ENCODE measurements around the gene MIX23.

The MIX23 gene

DNA sequence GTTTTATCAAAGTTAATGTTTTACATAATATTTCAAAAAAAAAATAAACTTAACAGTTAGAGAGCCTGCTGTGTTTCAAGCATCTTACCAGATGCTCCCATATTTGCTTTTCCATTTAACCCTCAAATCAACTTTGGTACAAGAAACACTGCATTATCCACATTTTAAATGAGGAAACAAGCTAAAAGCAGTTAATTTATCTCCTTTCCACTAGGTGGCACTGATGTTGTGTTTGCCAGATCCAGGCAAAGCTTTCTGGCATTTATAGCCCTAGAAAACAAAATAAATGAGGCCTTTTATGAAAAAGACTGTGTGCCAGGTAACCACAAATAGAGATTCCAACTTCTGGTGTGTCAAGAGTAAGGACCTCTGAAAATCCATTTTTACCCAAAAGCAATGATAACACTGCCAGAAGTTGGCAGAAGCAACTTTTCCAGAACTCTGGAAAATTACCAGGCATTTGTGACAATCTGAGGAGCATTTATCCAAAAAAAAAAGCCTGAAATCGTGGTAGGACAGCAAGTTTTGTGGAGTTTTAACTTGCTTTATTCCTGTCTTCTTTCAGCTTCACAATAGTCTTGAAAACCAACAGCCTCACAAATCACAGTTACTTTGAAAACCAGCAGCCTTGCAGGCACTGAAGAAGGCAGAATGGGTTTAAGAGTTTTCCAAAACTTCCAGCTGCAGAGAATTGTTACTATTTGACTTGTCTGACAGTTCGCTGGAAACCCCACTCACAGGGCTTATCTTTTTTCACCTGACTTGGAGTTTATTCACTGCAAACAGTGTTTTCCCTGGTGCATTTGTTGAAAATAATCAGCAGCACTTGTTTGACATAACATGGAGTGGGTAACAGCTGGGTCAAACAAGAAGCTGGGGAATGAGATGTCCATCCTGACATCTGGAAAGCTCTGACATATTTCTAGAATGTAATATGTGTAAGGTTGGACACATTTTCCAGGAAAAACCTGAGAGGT, 10.1 kb upstream of the MIX23 start:
- peak; percentile 30 for DNase-seq (ENCODE audit: low read depth)

DNA sequence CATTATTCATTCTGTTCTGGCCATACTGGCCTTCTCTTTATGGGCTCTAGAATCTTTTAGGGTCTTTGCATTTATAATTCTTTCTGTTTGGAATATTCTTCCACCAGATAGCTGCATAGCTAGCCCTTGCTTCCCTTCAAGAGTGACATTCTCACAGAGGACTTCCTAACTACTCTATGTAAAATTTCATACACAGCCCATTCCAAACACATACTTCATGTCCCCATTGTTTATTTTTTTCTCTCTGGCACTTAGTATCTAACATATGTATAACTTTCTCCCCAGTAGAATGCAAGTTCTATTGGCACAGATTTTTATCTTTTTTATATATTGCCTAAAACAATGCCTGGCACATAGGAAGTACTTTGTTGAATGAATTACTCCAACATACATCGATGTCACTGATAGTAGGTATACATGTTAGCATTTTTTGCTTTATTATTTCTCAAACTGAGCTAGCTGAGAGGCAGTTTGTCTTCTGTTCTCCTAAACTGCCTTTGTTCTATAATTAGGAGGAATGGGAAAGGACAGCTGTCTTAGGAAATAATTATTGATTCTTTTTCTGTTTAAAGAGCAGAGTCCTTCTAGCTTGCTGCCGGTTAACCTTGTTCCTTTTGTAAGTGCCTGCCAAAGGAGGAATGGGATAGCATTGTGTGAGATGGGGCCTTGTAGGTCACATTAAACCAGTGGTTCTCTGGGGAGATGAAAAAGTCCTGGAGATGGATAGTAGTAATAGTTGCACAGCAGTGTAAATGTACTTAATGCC, 8.8 kb upstream of the MIX23 start:
- DNase-seq (ENCODE audit: low read depth): no peak

DNA sequence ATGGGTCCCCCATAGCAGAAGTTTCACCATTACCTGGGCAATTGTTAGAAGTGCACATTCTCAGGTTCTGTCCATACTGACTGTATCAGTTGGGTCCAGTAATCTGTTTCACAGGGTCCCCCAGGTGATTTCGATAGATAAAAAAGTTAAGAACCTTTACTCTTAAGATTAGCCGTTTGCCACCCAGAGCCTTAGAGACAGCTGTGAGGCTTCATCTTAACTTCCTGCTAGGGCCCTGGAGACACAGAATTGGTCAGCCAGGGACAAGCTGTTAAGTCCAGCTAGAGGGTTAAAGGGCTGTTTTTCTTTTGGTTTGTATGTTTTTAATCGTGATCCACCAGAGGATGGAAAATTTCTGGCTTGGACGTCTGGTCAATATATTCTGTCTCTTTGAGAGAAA, 7.6 kb upstream of the MIX23 start:
- no peak for DNase-seq (ENCODE audit: low read depth)

DNA sequence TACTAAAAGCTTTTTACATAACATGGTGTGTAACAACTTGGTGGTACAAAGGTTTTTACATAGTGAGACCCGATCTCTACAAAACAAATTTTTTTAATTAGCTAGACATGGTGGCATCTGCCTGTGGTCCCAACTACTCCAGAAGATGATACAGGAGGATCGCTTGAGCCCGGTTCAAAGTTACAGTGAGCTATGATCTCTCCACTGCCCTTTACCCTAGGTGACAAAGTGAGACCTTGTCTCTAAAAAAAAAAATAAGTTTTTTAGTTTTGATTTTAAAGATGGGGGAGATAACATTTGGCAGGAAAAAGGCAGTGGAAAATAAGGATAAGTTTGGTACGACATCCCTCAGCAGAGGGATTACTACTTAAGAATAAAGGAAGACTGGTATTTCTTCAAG, 6.9 kb upstream of the MIX23 start:
- no peak for DNase-seq (ENCODE audit: low read depth)

DNA sequence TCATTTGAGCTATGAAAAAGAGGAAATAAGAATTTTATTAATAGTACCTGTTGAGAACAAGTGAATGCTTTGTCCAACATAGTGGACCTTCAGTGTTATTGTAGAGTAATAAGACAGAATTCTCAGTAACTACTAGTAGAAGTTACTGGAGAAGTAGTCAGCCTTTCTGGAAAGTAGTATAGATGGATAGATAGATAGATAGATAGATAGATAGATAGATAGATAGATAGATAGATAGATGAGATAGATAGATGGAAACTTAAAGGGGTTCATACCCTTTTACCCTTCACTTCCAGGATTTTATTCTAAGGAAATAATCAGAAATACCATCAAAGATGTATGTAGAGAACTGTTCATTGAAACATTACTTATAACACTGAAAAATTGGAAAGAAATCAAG, 6.2 kb upstream of the MIX23 start:
- DNase-seq (ENCODE audit: low read depth): no peak

DNA sequence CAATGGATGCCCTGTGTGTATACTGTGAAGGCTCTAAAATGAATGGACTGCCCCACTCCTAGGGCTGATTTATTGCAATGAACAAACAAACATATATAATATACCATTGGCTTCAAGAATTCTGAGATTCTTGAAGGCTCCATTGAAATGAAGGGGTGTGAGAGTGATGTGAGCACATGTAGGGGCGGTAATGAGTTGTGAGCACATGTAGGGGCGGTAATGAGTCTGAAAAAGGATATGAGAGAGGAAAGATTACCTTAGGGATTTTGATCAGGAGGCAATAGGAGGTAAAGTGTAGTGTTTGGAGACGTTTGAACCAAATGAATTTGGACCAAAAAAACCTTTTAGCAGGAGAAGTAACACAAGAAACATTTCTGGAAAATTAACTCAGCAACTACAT, 4.7 kb upstream of the MIX23 start:
- DNase-seq (ENCODE audit: low read depth): no peak

DNA sequence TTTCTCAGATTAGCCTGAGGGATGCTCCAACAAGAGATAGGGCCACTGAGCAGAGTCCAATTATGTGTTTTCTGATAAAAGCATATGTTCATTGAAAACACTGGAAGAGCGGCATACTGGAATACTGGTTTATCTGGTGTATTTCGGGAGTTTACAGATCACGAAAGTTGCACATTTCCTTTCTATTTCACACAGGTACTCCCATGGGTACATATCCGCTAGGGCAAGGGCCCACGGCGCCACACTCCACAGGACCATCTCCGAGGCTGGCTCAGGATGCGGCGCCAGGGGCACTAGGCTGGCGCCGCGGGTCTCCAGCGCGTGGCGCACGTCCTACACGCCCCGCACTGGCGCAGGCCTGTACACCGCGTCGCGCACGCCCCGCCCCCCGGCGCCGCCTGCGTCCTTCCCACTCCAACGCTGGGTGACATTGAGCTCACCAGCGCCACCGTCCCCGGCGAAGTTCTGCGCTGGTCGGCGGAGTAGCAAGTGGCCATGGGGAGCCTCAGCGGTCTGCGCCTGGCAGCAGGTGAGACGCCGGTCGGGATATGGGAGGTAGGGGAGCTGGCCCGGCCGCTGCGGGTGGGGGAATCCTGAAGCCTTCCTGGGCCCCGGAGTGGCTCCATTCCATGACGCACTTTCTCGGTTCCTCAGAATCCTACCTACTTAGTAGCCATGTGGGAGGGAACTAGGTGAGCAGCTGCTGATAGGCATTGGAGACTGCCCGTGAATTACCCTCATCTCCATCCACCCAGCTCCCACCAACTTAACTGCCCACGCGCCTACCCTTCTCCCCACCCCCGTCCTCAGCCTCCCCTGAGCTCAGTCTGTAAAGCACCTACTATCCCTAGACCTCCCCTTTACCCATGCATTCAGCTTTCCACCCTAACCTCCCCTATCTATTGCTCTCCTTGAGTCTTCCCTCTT, 1.0 kb upstream of the MIX23 start, which contains the start of gene FAM162A:
Gene FAM162A, plus strand, starts transcription at position 412 of the 927 bp plus-strand sequence. Its CDS starts 84 bp downstream, at position 496.
- DNase-seq (ENCODE audit: low read depth): peak; percentile 76

DNA sequence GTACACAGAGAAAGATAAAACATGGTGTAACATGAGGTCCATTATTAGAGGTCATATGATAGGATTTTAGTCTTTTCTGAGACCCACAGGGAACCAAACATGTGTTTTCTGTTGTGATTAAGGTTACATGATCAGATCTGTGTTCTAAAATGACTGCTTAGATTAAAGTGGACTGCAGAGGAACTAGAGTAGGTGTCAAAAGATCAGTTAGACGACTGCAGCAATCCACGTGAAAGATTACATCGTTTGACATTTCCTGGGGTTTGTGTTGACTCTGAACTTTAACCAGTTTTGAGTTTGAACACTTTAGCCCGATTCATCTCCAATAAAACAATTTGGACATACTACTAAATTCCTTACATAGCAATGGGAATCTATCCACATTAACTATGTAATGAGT, 5.1 kb downstream of the MIX23 start:
- DNase-seq (ENCODE audit: low read depth): no peak

DNA sequence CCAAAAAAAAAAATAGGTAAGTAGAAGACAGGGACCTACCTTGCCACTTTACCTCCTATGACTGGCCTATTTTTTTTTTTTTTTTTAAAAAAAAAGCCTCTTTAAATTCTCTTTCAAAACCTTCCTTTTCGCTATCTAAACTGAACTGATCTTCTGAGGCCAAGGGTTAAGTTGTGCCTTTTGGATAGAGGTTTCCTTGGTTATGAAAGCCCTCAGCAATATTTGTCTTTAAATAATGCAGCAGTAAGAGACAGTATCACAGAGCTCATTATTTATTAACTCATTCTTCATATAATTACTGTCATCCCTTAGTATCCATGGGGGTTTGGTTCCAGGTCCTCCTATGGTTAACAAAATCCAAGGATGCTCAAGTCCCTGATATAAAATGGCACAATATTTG, 9.0 kb downstream of the MIX23 start:
- DNase-seq (ENCODE audit: low read depth): no peak

DNA sequence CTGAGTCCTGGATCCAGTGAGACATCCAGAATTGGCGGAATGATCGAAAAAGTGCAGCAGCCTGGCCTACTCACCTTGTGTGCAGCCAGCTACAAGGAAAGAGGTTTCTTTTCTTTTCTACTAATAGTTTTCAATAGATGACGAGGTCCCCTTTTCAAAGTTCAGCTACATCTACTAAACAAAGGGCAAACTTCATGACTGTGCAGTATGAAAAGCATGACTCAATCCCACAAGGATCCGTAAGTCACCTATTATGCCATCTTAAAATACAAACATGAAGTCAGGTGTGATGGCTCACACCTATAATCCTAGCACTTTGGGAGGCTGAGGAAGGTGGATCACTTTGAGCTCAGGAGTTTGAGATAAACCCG, 16.7 kb downstream of the MIX23 start:
- DNase-seq (ENCODE audit: low read depth): no peak

DNA sequence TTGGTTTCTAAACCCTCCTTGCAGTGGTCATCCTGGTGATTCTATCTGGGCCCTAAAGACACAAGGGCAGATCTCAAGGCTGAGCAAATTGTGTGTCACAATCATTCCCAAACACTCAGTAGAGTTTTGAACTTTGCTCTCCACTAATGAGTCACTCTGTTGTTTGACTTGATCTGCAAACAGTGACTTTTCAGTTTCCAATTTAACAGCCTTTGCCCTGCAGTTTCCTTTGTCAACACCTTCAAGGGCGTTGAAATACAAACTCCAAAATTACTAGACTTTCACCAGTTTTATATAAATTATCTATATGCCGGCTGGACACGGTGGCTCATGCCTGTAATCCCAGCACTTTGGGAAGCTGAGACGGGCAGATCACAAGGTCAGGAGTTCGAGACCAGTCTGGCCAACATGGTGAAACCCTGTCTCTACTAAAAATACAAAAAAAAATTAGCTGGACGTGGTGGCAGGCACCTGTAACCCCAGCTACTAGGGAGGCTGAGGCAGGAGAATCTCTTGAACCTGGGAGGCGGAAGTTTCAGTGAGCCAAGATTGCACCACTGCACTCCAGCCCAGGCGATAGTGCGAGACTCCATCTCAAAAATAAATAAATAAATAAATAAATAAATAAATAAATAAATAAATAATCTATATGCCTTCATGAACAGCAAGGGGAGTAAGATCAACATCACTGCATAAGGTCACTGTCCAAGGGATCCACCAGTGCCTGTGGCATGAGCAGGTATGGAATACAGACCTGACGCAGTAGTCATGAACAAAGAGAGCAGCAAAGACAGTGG, 17.3 kb downstream of the MIX23 start:
- peak; percentile 59 for DNase-seq (ENCODE audit: low read depth)

DNA sequence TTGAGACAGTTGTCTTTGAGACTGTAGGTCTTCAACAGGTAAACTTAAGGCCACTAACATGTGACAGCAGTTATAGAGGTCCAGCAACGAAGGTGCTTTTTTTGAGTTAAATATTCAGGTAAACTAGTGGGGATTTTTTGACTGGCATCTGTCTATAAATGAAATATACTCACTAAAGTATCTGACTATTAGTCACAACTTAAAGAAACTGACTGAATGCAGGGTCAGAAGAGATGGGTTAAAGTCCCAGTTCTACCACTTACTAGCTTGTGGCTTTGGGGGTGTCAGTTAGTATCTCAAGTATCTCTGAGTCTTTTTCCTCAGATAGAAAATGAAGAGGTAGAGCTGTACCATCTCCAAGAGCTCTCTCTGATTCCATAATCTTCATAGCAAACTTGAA, 18.0 kb downstream of the MIX23 start:
- no peak for DNase-seq (ENCODE audit: low read depth)

DNA sequence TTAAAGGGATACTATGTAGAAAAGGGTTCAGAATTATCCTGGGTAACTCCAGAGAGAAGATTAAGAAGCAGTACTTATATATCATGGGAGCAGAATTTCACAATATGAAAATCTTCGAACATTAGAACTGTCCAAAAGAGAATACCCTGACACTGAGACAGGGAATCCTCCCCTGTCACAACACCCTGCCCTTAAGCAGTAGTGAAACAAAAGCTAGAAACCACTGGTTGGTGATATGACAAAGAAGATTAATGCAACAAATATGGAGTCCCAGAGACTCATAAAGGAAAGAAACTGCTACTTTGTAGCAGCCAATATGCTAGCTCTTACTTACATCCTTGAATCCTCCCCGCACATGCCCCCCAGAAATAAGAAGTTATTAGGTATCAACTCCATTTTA, 18.5 kb downstream of the MIX23 start:
- DNase-seq (ENCODE audit: low read depth): no peak

DNA sequence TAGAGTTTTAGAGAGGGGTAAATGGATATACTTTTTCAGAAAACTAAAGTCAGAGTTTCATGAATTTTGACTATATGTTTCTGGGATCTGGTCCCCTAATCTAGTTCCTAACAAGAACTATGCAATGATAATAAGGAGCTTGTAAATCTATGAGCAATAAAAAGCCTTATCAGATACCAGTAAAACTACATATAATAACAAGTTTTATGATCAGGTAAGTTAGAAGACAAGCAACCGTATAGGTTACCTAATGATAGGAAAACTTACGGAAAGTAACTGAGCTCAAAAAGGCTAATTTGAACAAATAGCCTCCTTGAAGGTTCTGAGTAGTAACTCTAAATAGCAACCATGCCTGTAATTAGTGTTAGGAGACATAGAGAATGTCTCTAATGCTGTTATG, 21.0 kb downstream of the MIX23 start:
- DNase-seq (ENCODE audit: low read depth): no peak

DNA sequence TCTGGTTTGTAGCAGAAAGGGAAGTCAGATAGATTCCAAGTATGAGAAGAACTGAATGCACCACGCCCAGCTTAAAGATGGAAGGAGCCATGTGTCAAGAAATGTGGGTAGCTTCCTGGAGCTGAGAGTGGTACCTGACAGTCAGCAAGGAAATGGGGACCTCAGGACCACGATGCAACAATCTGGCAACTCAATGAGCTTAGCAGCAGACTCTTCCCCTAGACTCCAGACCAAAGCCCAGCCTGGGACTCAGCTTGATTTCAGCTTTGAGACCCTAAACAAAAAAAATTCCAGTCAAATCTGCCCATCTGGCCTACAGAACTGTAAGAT, 24.4 kb downstream of the MIX23 start:
- no peak for DNase-seq (ENCODE audit: low read depth)

DNA sequence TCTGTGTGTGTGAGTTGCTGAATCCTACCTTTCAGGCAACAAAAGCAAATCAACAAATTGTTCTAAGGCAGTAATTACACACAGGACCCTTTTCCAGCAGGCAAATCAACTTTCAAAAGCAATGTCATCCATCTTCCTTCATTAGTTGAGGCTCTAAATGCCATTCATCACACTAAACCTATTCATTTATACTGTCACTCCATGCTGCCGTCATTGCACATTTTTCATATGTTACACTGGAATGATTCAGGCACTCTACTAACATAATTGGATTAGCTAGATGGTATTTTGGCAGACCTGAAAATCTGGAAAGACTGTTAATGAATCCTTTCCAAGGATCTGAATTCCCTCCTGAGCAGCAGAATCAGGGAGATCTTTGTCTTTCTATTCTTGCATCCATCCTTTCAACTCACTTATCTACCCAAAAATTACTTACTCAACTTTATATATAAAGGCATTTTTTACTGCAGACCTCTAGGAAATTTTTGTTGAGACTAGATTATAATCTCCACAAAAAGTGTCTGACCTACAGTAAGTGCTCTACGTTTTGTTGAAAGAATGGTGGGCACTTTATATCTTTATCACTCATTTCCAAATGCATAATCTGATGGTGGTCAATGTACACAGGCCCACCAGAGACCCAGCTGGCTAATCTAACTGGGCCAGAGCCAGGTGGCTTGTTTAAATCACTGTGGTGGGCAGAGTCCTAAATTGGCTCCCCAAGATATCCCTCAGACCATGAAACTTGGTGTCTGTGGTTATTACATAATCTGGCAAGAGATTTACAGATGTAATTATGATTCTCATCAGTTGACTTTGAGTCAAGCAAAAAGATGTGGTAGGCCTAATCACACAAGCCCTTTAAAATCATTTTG, 25.0 kb downstream of the MIX23 start:
- DNase-seq (ENCODE audit: low read depth): peak; percentile 9

DNA sequence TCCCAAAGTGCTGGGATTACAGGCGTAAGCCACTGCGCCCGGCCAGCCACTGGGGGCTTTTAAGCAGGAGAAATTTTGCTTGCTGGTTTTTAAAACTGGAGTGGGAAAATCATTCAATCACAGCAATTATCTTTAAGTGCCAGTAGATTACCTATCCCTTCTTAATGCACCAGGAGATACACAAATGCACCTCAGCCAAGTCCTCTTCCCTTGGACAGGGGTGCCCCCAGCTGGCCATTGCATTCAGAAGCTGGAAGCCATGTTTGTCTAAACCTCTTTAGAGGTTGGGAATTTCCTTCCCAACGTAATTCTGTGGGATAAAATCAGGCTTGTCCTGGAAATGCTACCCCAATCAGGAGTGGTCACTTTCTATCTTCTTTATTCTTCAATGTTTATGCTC, 26.6 kb downstream of the MIX23 start:
- DNase-seq (ENCODE audit: low read depth): peak; percentile 17

DNA sequence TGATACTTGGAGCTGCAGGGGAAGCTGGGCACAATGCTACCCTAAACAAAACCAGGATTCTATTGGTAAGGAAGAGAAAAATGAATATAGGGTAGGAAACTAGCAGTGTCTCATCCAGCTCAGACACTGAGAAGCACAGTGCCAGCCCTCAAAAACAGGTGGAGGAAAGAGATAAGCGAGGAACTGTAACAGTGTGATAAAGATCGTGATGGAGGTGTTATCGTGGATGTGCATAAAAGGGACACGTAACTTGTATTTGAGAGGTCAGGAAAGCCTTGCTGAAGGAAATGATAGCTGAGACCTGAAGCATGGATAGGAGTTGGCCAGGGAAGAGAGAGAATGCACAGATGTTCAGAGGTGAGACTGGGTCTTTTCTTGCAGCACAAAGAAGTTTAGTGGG, 27.4 kb downstream of the MIX23 start:
- DNase-seq (ENCODE audit: low read depth): no peak

DNA sequence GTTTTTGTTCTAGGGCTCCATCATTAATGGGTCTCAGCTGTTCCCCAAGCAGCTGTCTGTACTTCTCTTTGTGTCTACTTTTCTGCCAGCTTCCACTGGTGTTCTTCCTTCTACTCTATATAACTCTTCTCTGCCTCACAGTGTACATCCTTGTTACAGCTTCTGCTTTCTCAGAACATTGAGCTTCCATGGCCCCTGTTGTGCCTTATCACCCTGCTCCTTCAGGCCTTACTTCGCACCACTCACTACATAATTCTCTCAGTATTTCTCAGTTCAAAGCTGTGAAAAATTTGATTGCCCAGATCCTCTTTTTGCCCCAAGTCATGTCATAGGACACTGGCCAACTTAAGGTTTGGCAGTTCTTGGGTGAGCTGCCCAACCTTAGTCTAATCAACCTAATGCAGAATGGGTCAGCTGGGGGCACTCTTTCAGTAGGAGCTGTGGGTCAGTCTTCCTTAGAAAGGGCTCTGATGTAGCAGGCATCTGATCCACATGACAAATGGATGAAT, 29.1 kb downstream of the MIX23 start:
- no peak for DNase-seq (ENCODE audit: low read depth)

DNA sequence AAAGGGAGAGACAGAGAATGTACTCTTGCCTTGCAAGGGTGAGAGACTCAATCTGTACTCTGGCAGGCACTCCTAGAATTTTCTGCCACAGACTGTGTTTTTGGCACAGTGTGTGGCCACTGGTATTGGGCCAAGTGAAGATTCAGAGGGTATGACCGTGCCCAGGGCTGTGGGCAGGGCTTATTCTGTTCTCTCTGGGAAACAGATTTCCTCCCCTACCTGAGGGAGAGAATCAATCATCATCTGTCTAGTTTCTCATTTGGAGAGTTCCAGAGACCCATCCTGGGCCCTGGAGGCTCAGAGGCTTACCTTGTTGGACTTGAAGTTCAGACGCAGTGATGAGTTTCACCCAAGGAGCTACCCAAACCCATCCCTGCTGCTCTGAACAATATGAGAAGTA, 29.8 kb downstream of the MIX23 start:
- DNase-seq (ENCODE audit: low read depth): no peak

Measured in stromal cell of bone marrow (primary cell).